Prostate gland (tissue), 2 donors: Measurements from ENCODE around the gene WNK2. TPM values are rescaled to one million over a fixed set of nuclear protein-coding genes. Genes with fewer than 3 reads are reported as not detected.
"Not testable (repeated sequence)": the region's sequence is repeated elsewhere in the genome, so short reads cannot be mapped to it uniquely, and the experiment has no call there.

Source experiments
- DNase-seq: peaks from one replicate; pipeline ENCODE4 v3.0.0-alpha.2; 2019; ENCODE audit warnings: low spot score
- H3K27ac ChIP-seq, 2 donors: fragments of 200-600 bp; sonication (generic); 2 replicates each; pipeline ENCODE4 v1.5.1; 2017 to 2019
- H3K27me3 ChIP-seq: fragments of 200-600 bp; sonication (generic); replicated peaks from 2 replicates; pipeline ENCODE4 v1.5.1; 2019; ENCODE audit not compliant: insufficient read depth
- H3K36me3 ChIP-seq, 2 donors: fragments of 200-600 bp; sonication (generic); 1 replicate in 1 of 2; 2 replicates in 1 of 2; pipeline versions ENCODE4 v1.5.1 to v1.8.1; 2017 to 2019
- H3K4me1 ChIP-seq: fragments of 200-600 bp; sonication (generic); replicated peaks from 2 replicates; pipeline ENCODE4 v1.5.1; 2019
- H3K4me3 ChIP-seq, 2 donors: fragments of 200-600 bp; sonication (generic); 2 replicates each; pipeline ENCODE4 v1.5.1; 2017 to 2019
- H3K9me3 ChIP-seq: fragments of 200-600 bp; sonication (generic); 2 replicates; pipeline ENCODE4 v1.5.1; 2017
- POLR2A ChIP-seq: fragments of 450-650 bp; IDR thresholded peaks from one replicate; pipeline ENCODE4 v1.6.1; 2016; ENCODE audit warnings: antibody characterized with exemption, mild to moderate bottlenecking
- POLR2AphosphoS5 ChIP-seq: sonication (generic); formaldehyde crosslinking; IDR thresholded peaks from one replicate; pipeline ENCODE4 v1.6.1; 2017; ENCODE audit warnings: antibody characterized with exemption
- WGBS: methylation state at CpG from one replicate; pipeline ENCODE4 v1.1.5; 2018; 5-methylcytosine and 5-hydroxymethylcytosine counted together
- intact Hi-C: fragments of 100-400 bp; cut with DNase I; formaldehyde crosslinking; loops from one replicate; pipeline ENCODE4 v1.14.2; 2022
- total RNA-seq, 2 donors: library from RNA; depleted of rRNA; stranded (reverse); fragments of >200 nt; gene quantifications; one replicate each; pipeline ENCODE4 v1.1.0, GENCODE V29; 2016
- TF ChIP-seq, protein P1 (sequence below), 4 experiments: fragments of 200-600 bp in 2 of 4; fragments of 450-650 bp in 2 of 4; sonication (generic) in 2 of 4; IDR thresholded peaks; 1 replicate in 3 of 4; 2 replicates in 1 of 4; pipeline ENCODE4 v1.5.1; 2016 to 2019; ENCODE audit warnings: antibody characterized with exemption in 4 of 4, mild to moderate bottlenecking in 2 of 4, moderate library complexity in 2 of 4

Gene WNK2
- total RNA-seq, 2 donors from 2014 or later = 77.9 to 136 TPM

GRCh38 chr9:93319301-93319991 lies 135.5 kb downstream of the WNK2 start:
- TF ChIP-seq POLR2A = no peak
- no peak for TF ChIP-seq POLR2AphosphoS5
- TF ChIP-seq, protein P1, sequence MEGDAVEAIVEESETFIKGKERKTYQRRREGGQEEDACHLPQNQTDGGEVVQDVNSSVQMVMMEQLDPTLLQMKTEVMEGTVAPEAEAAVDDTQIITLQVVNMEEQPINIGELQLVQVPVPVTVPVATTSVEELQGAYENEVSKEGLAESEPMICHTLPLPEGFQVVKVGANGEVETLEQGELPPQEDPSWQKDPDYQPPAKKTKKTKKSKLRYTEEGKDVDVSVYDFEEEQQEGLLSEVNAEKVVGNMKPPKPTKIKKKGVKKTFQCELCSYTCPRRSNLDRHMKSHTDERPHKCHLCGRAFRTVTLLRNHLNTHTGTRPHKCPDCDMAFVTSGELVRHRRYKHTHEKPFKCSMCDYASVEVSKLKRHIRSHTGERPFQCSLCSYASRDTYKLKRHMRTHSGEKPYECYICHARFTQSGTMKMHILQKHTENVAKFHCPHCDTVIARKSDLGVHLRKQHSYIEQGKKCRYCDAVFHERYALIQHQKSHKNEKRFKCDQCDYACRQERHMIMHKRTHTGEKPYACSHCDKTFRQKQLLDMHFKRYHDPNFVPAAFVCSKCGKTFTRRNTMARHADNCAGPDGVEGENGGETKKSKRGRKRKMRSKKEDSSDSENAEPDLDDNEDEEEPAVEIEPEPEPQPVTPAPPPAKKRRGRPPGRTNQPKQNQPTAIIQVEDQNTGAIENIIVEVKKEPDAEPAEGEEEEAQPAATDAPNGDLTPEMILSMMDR (IDR thresholded peaks at IDR 0.05) = no peak
- no peak overlapping the region for H3K27ac ChIP-seq

DNA sequence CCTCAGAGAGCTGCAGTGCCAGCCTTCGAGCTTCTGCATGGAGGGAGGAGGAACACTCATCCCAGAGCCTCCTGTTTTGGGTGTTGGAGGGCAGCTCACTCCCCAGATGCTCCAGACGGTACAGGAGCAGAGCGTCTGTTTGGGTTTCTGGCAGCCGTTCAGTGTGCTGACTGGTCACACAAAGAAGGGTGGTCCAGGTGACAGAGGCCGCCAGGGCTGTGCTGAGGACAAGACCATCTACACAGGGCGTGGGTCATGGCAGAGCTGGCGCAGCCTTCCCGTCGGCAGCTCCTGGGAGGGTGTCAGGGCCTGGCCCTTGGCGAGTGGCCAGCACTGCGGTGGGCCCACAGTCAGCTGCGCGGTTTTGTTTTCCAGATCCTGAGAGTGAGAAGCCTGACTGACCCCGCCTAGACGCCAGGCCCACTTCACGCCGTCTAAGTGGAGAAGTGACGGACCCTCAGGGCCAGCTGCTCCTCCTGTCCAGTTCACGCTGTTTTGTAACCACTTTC lies 136.1 kb downstream of the WNK2 start:
- intact Hi-C loops = no loop called here
- no peak for DNase-seq
- Histone ChIP-seq H3K9me3 (no peaks in the 10 kb centered on the region), H3K36me3 (no peaks in the 10 kb centered on the region), H3K27me3 (no peaks in the 10 kb centered on the region), H3K27ac (no peak overlapping the region), H3K4me3 (no peak overlapping the region), H3K4me1 (no peaks in the 10 kb centered on the region)
- WGBS = 83% methylated on average over 19 of the region's 19 CpGs
- TF ChIP-seq POLR2AphosphoS5 = no peak
- TF ChIP-seq, protein P1 (IDR thresholded peaks at IDR 0.05) = no peak
- no peak for TF ChIP-seq POLR2A

More at GRCh38 chr9:93319301-93319991, 135.5 kb downstream of the WNK2 start:
- 94% methylated on average over 11 of the region's 13 CpGs for WGBS
- Histone ChIP-seq H3K36me3 (no peaks in the 10 kb centered on the region), H3K4me1 (no peaks in the 10 kb centered on the region), H3K4me3 (no peak overlapping the region), H3K27me3 (no peaks in the 10 kb centered on the region), H3K9me3 (no peaks in the 10 kb centered on the region)
- DNase-seq = no peak
- intact Hi-C loops = no loop called here

- TF ChIP-seq POLR2AphosphoS5 (no peak), POLR2A (no peak)
- TF ChIP-seq, protein P1 (IDR thresholded peaks at IDR 0.05) = no peak
- intact Hi-C loops = no loop called here
- WGBS = 81% methylated on average over 11 of the region's 11 CpGs
These were observed 136.8 kb downstream of the WNK2 start for GRCh38 chr9:93320591-93321219.

DNA sequence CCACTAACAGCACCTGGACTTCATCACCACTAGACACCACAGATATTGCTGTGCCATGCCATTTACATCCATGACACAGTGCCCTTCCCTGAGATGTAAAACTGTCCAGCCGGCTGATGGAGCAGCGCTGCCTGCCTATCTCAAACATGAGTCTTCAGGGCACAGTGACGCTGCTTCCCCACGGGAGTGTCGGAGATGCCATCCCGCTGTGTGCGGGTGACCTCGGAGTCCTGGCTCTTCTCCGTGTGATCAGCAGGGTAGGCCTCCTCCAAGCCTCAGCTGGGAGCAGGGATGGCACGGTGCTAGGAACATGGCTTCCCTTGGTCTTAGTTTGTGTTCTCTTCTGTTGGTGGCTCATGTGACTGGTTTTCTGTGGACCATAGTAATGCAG lies 137.3 kb downstream of the WNK2 start:
- Histone ChIP-seq H3K9me3 (no peaks in the 10 kb centered on the region), H3K36me3 (no peaks in the 10 kb centered on the region), H3K4me3 (no peak overlapping the region), H3K27me3 (no peaks in the 10 kb centered on the region), H3K4me1 (no peaks in the 10 kb centered on the region), H3K27ac (no peak overlapping the region)
- 92% methylated on average over 10 of the region's 10 CpGs for WGBS
- intact Hi-C loops = no loop called here
- DNase-seq = no peak
- TF ChIP-seq, protein P1 (IDR thresholded peaks at IDR 0.05) = no peak

More at GRCh38 chr9:93320591-93321219, 136.8 kb downstream of the WNK2 start:
- Histone ChIP-seq H3K27ac (no peak overlapping the region), H3K27me3 (no peaks in the 10 kb centered on the region), H3K4me1 (no peaks in the 10 kb centered on the region), H3K36me3 (no peaks in the 10 kb centered on the region), H3K9me3 (no peaks in the 10 kb centered on the region), H3K4me3 (no peak overlapping the region)
- no peak for DNase-seq

DNA sequence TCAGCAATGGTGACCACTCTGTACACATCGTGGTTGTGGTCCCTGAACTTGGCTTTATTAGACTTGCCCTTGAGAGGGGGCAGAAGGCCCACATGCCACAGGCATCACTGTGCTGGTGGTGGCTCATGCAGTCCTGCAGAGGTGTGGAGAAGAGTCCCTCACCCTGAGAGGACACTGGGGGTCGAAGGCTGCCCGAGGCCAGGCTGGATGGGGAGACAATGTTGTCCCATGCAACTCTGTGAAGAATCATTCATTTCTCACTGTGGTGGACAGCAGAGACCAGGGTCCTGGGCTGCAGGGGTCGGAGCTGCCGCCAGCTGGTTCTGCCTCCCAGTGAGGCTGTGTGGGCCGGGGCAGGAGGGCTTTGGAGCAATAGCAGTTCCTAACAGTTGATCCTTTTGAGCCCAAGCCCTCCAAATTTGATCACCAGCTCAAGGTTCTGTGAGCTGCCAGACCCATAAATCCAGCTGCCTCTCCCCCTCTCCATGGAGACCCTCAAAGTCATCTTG lies 139.6 kb downstream of the WNK2 start:
- DNase-seq, H3K4me3 ChIP-seq, intact Hi-C loops, H3K27me3 ChIP-seq, H3K4me1 ChIP-seq, H3K9me3 ChIP-seq, H3K36me3 ChIP-seq, H3K27ac ChIP-seq: not testable (repeated sequence)
- WGBS = 87% methylated on average over 6 of the region's 6 CpGs
